MCF 10A (cell line): ENCODE data around the gene TGFB2. TPM values are rescaled to one million over a fixed set of nuclear protein-coding genes. Genes with fewer than 3 reads are reported as not detected.

Source experiments
- BruUV-seq: library from RNA; stranded (reverse); fragments of 400-500 nt; replicated peaks from 2 replicates; lab custom pipeline; 2021; lab: Mats Ljungman, UMichigan
- CTCF ChIA-PET: fragments of 300-600 bp; sonication (Branson Sonifier 250); formaldehyde crosslinking; extraction: SDS; loops from one replicate; lab custom pipeline; 2021; ENCODE audit warnings: antibody characterized with exemption, inconsistent platforms; lab: Yijun Ruan, JAX
- POLR2A ChIA-PET: fragments of 300-600, 350-650 bp; sonication (Branson Sonifier 250); formaldehyde crosslinking; extraction: SDS; loops from one replicate; lab custom pipeline; 2020; ENCODE audit warnings: antibody characterized with exemption, inconsistent platforms; lab: Yijun Ruan, JAX
- DNase-seq: peaks from one replicate; pipeline ENCODE4 v3.0.0-alpha.2; 2018; ENCODE audit not compliant: unreplicated experiment
- H3K27ac Mint-ChIP-seq: one replicate; pipeline ENCODE4 v1.8.0; 2022; ENCODE audit warnings: mild to moderate bottlenecking, low read depth, mixed read lengths; ENCODE audit not compliant: unreplicated experiment
- H3K27me3 Mint-ChIP-seq: one replicate; pipeline ENCODE4 v1.8.0; 2022; ENCODE audit warnings: mixed read lengths; ENCODE audit not compliant: insufficient read depth, unreplicated experiment
- H3K36me3 Mint-ChIP-seq: one replicate; pipeline ENCODE4 v1.8.0; 2022; ENCODE audit warnings: mild to moderate bottlenecking, moderate library complexity, mixed read lengths; ENCODE audit not compliant: insufficient read depth, unreplicated experiment
- H3K4me1 Mint-ChIP-seq: one replicate; pipeline ENCODE4 v1.8.0; 2022; ENCODE audit warnings: mixed read lengths; ENCODE audit not compliant: insufficient read depth, unreplicated experiment
- H3K4me3 Mint-ChIP-seq: one replicate; pipeline ENCODE4 v1.8.0; 2022; ENCODE audit warnings: mild to moderate bottlenecking, moderate library complexity, mixed read lengths; ENCODE audit not compliant: unreplicated experiment
- H3K9me3 Mint-ChIP-seq: one replicate; pipeline ENCODE4 v1.8.0; 2022; ENCODE audit warnings: mixed read lengths; ENCODE audit not compliant: unreplicated experiment
- CTCF ChIP-seq: fragments of 200-600 bp; IDR thresholded peaks from one replicate; pipeline ENCODE4 v1.8.0; 2022; ENCODE audit warnings: antibody characterized with exemption, mild to moderate bottlenecking; ENCODE audit not compliant: unreplicated experiment
- intact Hi-C: fragments of 100-400 bp; cut with micrococcal nuclease; formaldehyde crosslinking; loops from 2 replicates; pipeline ENCODE4 v1.14.1; 2022
- total RNA-seq: library from RNA; stranded (reverse); gene quantifications from 2 replicates; pipeline ENCODE4 v1.2.3, GENCODE V29; 2022

The TGFB2 gene
- total RNA-seq, 1 experiment from 2014 or later: 6.3 TPM

- no peaks in the 10 kb centered on the region for H3K9me3 Mint-ChIP-seq
- H3K4me3 Mint-ChIP-seq: no peak overlapping the region
- no peaks in the 10 kb centered on the region for H3K4me1 Mint-ChIP-seq
- DNase-seq: no peak
- POLR2A ChIA-PET: interaction anchor here (0.6 to 2.8 kb wide), 4 partner anchors 11 to 179 kb away, joined by 3 to 11 read pairs (median 6); no protein-coding TSS in a partner anchor
- no peak overlapping the region for H3K27ac Mint-ChIP-seq
- no peak for TF ChIP-seq CTCF
- H3K27me3 Mint-ChIP-seq: no peaks in the 10 kb centered on the region
- intact Hi-C loops: loop anchor here (5.0 kb wide), 1 partner anchor 37 kb away; no protein-coding TSS in a partner anchor
- CTCF ChIA-PET: interaction anchor here (0.6 to 0.9 kb wide), 3 partner anchors 18 to 58 kb away, joined by 3 to 4 read pairs (median 3); no protein-coding TSS in a partner anchor
- BruUV-seq: no TSS peak
- H3K36me3 Mint-ChIP-seq: no peaks in the 10 kb centered on the region
Observed at GRCh38 chr1:218439541-218440295, 94.6 kb downstream of the TGFB2 start.

GRCh38 chr1:218443255-218443654, 98.1 kb downstream of the TGFB2 start:
- no peak for DNase-seq
- Mint-ChIP-seq H3K9me3 (no peaks in the 10 kb centered on the region), H3K4me1 (peaks cover 6% of the 10 kb centered on the region), H3K27me3 (no peaks in the 10 kb centered on the region), H3K27ac (no peak overlapping the region), H3K36me3 (no peaks in the 10 kb centered on the region), H3K4me3 (no peak overlapping the region)
- ChIA-PET POLR2A (interaction anchor here (1.1 kb wide), 1 partner anchor 66 kb away, joined by 3 read pairs; no protein-coding TSS in a partner anchor), CTCF (interaction anchor here (0.6 kb wide), 1 partner anchor 185 kb away, joined by 3 read pairs; no protein-coding TSS in a partner anchor)
- BruUV-seq: no TSS peak
- TF ChIP-seq CTCF: no peak
- intact Hi-C loops: no loop called here

DNA sequence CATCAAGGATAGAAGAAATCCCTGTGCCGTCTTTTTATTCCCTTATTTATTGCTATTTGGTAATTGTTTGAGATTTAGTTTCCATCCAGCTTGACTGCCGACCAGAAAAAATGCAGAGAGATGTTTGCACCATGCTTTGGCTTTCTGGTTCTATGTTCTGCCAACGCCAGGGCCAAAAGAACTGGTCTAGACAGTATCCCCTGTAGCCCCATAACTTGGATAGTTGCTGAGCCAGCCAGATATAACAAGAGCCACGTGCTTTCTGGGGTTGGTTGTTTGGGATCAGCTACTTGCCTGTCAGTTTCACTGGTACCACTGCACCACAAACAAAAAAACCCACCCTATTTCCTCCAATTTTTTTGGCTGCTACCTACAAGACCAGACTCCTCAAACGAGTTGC, 99.0 kb downstream of the TGFB2 start:
- Mint-ChIP-seq H3K36me3 (no peaks in the 10 kb centered on the region), H3K9me3 (no peaks in the 10 kb centered on the region), H3K27ac (no peak overlapping the region), H3K4me1 (peaks cover 6% of the 10 kb centered on the region), H3K27me3 (no peaks in the 10 kb centered on the region), H3K4me3 (no peak overlapping the region)
- BruUV-seq: no TSS peak
- ChIA-PET CTCF (interaction anchor here (0.5 to 0.6 kb wide), 2 partner anchors 191 to 591 kb away, joined by 3 to 5 read pairs; no protein-coding TSS in a partner anchor), POLR2A (interaction anchor here (0.7 kb wide), 1 partner anchor 12 kb away, joined by 3 read pairs; no protein-coding TSS in a partner anchor)
- intact Hi-C loops: no loop called here
- no peak for DNase-seq
- no peak for TF ChIP-seq CTCF

GRCh38 chr1:218444588-218444987, 99.5 kb downstream of the TGFB2 start:
- no peak for DNase-seq
- CTCF ChIA-PET: interaction anchor here (0.5 kb wide), 1 partner anchor 192 kb away, joined by 5 read pairs; no protein-coding TSS in a partner anchor
- no peak for TF ChIP-seq CTCF
- intact Hi-C loops: no loop called here
- Mint-ChIP-seq H3K36me3 (no peaks in the 10 kb centered on the region), H3K4me1 (peaks cover 6% of the 10 kb centered on the region), H3K27me3 (no peaks in the 10 kb centered on the region), H3K9me3 (no peaks in the 10 kb centered on the region), H3K4me3 (no peak overlapping the region), H3K27ac (no peak overlapping the region)
- POLR2A ChIA-PET: interaction anchor here (0.7 kb wide), 1 partner anchor 12 kb away, joined by 3 read pairs; no protein-coding TSS in a partner anchor
- BruUV-seq: no TSS peak
